GM18519 (cell line): ENCODE data around the gene CUBN.
"Not testable (repeated sequence)": the region's sequence is repeated elsewhere in the genome, so short reads cannot be mapped to it uniquely, and the experiment has no call there.

Experiments used
- ATAC-seq: cut with Tn5 transposase; IDR thresholded peaks from one replicate; pipeline ENCODE4 v1.9.1; 2021; ENCODE audit warnings: mild to moderate bottlenecking, moderate library complexity; ENCODE audit not compliant: unreplicated experiment, low FRiP score

Gene CUBN

DNA sequence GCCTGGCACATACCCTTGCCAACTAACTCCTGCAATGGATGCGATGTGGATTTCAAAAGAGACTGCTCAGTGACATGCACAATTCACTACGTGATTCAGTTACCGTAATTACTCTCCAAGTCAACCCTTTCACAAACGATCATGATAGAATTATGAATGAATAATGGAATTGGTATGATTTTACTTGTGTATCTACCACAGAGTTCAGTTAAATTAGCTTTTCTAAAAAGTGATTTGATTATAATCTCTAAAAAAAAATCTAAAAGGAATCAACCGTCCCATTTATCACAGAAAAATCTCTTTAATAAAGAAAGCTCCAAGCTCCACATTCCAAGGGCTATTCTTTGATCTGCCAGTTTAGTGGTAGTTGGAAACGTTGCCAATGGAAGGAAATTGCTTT, 282.0 kb downstream of the CUBN start:
- no peak for ATAC-seq

DNA sequence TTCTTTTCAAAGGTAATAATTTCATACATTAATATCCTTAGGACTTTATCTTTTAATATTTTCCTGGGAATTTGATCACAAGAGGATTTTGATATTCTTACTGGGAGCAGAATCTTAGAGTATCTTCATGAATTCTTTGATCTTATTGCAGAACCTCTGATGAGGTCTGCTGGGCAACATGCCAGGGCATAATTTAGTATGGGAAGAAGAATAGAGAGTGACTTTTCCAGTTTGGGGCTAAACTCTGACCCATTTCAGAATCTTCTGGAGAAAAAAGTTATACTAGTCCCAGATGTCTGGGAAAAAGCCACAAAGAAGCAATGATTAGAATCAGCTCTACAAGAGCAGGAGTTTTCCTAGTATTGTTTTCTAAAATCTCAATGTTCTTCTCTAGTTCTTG, 284.4 kb downstream of the CUBN start:
- no peak for ATAC-seq

DNA sequence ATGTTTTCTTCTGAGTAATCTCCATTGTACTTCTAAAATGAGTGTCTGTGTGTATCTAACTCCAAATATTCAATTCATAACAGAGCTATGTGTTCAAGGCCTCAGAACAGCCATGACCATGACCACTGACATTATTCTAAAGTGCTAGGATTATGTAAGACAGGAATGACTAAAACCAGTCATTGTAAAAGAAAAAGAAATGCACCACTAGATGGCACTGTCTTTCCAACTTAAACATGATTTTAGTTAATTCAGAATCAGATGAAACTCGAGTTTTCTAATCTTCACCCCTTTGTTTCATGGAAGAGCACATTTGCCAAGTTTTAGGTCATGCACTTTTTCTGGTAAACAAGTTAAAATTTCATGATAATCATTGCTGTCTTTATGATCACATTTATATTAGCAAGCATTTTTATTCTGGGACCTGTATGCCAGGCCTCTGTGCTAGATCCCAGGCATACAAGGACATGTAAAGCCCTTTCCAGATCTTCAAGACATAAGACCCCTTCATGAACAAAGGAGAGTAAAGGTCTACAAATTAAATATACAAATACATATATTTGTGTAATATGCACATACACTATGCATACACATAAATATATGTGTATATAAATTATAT, 286.2 kb downstream of the CUBN start:
- ATAC-seq, result peak; percentile 72

DNA sequence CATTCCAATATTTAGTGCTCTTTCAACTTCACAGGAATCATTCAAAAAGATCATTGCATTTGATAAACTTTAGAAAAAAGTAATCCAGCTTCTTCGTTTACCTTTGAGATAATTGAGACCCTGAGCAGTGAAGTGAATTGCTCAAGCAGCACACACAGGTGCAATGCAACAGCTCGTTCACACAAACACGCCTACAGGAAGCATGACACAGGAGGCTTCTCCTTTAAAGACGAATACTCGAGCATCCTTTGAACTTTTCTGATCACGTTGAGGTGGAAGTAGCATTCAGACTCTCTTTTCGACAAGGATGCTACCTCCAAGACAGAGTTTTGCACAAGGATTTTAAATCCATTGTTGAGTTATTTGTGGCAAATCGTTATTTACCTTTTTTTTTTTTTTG, 294.4 kb downstream of the CUBN start:
- no peak for ATAC-seq

DNA sequence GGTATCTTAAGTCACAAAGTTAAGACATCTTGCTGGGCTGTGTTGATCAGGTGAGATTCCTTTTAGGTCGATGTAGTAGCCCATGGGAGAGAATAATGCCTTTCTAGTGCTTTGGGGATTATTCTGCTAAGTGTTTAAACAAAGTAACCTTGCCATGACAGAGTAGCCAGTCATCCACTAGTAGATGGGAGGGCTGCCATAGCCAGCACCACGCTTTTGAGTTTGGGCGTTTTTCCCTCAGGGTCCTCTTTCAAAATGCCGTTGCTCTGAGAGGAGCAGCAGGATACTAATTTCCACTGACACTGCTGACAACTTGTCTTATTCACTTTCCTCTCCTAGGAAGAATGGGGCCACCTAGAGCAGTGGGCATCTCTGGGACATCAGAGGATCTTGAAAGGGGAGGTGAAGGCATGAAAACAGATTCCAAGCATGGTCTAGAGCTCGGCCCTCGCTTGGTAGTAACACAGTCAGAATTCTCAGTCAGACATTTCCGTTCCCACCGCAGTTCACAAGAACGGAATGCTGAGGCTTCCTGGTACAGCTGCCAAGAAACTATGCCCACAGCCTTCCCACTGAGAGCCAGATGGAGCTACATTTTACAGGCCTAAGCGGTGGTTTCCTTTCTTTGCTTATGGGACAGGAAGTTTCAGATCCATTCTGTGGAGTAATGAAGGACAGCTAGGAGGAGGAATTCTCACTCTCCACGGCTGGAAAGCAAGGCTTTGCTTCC, 297.1 kb downstream of the CUBN start:
- ATAC-seq, result no peak

DNA sequence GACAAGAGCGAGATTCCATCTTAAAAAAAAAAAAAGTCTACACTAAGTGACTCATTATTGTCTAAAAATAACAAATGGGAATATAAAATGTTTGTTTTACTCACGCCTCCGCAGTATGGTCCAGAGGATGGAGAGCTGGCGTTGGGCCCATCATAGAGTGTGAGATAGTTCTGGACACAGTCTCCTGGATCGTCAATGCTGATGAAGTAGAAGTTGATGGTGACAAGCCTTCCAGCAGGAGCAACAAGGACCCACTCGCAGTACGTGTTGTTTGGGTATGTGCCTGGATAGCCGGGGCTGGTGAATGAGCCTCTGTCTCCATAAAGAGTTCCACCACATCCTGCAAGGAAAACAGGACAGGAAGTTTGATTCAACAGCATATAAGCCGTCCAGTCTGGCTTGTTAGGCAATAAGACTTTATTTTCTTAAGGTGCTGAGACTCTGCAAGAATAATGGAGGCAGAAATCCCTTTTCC, 300.9 kb downstream of the CUBN start:
- ATAC-seq, result no peak

DNA sequence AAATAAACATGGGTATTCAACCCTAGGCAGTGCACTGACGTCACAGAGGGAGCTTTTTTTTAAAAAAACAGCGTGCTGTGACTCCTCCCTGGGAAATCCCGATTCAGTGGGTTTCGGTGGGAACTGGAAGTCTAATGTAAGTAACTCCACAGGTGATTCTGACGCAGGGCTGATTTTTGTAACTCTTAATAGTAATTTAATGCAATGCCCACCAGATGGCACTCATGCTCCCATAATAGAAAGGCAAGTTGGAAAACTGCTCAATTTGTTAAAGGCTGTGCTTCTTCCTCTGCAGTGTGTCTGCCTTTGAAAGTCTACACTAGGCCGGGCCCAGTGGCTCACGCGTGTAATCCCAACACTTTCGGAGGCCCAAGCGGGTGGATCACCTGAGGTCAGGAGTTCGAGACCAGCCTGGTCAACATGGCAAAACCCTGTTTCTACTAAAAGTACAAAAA, 301.5 kb downstream of the CUBN start:
- no peak for ATAC-seq

DNA sequence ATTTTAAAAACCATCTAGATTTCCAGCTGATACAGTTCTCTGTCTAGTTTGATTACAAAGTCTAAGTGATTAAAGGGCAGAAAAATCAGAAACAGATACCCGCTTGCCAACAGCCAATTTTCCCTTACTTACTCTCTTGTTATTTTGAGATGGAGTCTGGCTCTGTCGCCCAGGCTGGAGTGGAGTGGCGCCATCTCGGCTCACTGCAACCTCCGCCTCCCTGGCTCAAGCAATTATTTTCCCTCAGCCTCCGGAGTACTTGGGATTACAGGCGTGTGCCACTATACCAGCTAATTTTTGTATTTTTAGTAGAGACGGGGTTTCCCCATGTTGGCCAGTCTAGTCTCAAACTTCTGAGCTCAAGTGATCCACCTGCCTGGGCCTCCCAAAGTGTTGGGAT, 302.1 kb downstream of the CUBN start:
- ATAC-seq, result not testable (repeated sequence)

DNA sequence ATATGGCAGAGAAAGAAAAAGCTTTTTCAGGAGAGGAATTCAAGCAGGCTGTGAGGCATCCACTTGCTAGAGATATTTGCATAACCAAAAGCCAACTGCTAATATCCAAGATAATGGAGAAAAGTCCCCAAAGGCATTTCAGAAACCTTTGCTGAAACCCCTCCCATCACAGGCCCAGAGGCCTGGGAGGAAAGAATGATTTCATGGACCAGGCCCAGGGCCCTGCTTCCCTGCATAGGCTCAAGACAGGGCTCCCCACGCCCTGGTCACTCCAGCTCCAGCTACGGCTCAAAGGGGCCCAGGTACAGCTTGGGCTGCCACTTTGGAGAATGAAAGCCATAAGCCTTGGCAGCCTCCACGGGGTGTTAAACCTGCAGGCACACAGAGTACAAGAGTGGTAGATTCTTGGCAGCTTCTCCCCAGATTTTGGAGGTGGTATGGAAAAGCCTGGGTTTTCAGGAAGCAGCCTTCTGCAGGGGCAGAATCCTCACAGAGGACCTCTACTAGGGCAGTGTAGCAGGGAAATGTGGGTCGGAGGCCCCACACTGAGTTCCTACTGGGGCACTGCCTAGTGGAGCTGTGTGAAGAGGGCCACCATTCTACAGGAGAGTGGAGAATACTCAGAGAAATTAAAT, 306.8 kb downstream of the CUBN start:
- no peak for ATAC-seq

DNA sequence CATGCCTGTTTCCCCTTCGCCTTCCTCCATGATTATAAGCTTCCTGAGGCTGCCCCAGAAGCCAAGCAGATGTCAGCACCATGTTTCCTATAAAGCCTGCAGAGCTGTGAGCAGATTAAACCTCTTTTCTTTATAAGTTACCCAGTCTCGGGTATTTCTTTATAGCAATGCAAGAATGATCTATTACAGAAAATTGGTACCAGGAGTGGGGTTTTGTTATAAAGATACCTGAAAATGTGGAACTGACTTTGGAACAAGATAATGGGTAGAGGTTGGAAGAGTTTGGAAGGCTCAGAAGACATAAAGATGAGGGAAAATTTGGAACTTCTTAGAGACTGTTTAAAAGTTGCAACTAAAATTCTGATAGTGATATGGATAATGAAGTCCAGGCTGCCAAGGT, 307.6 kb downstream of the CUBN start:
- no peak for ATAC-seq

DNA sequence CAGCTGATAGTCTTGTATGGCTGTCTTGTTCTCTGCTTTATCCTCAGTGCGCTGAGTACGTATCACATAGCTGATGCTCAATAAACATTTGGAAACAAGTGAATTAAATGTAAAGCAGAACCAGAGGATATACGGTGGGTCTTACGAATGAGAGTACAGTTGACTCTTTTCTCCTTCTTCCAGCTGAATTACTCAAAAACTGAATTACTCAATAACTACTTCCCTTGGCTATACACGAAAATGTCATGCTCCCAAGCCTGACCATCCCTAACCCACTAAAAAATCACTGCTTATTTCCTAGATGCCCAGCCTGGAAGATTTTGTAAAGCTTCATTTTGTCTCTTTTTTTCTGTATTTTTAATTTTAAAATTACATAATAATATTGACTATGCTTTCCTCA, 309.2 kb downstream of the CUBN start:
- no peak for ATAC-seq

DNA sequence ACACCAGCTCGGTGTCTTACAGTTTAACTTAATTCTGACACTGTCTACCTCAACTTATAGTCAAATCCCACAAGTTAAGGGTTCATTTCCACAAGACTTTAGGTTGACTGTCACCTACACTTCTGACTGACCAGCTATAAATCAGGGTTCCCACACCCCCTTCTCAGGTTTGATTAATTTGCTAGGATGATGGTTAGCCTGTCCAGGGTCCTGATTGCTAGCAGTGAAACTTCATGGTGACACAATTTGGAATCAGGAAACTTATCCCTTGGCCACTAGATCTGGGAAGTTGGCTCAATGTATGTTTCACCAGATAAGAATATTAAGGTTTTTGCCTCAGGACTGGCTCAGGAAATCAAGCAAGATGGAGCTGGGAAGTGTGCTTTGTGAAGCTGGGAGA, 309.6 kb downstream of the CUBN start:
- no peak for ATAC-seq

DNA sequence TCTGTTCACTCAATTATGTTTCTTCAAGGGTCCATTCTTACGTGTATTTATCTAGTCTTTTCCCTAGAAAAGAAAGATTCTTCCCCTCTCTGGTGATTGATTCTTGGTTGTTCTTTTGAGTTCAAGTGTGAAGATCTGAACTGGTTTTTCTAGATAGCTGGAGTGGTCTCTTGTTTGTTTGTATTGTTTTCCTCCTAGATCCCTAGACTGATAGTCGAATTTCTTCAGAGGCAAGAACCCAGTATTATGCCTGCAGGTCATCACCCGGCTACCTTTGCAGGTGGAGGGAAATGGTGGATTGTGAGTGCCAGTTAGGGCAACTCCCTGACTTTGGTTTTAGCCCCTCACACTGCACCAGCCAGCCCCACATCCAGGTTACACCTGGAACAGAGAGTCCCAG, 310.2 kb downstream of the CUBN start:
- no peak for ATAC-seq

DNA sequence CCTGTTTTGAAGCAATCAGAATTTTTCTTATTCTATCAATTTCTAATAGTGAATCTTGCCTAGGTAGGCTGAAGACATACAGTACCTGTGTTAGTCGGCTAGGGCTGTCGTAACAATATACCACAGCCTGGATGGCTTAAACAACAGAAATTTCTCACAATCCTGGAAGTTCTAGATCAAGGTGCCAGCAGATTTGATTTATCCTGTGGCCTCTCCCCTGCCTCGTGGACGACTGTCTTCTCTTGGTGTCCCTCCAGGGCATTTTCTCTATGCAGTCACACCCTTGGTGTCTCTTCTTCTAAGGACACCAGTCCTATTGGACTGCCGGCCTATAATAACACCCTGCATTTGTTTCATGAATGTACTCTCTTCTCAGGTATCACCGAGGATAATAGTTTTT, 310.6 kb downstream of the CUBN start:
- no peak for ATAC-seq

DNA sequence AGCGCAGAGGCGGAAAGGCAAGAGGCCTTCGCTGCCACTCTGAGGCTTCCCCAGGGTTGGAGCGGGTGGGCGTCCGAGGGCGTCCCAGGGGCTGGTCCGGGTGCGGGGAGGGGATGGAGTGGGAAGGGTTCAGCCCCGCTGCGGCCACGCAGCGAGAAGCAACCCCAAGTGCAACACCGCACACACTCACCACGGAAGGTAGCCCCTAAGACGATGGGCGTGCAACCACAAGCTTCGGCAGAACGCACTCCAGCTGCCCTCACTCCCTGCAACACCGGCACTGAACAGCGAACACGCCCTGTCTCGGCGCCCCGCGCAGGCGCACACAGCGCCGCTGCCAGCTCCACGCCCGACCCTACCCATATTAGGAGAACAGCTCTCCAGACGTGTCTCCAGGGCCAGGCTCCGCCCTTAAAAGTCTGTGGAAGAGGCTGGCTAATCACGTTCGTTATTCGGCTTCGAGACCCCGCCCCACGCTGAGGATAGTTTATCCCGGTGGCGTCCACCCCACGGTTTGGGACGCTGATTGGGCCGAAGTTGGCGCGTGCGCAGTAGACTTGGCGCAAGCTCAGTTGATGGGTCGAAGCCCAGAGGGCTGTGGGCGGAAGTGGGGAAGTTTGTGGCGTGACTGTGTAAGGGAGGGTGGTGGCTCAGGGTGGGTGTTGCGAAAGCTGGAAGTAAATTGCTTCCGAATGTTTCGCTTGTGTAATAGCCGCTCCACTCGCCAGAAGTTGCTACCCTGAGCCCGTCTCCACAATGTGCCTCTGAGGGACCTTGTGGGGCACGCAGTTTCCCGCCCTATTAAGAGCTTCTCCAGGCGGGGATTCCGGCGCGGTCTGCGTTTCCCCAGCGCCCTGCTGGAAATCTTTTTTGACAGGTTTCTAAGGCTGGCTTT, 312.2 kb downstream of the CUBN start, which contains the start of gene RSU1:
RSU1 (minus strand) TSS at position 300 of the 895 bp plus-strand sequence. CDS start 343 bp downstream, outside the sequence.
- ATAC-seq, result peak; percentile 97

DNA sequence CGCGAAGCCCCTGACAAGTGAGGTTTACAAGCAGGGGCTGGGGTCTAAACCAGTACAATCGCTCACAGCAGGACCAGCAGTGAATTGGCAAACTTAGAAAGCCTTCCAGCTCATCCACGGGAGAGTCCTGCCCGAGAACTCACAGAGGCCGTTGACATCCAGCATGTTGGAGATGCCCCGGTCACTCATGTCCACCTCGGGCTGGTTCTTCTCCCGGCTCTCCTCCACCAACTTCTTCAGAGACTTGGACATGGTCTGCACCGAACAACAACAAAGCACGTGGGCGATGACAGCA, 312.8 kb downstream of the CUBN start:
- no peak for ATAC-seq

DNA sequence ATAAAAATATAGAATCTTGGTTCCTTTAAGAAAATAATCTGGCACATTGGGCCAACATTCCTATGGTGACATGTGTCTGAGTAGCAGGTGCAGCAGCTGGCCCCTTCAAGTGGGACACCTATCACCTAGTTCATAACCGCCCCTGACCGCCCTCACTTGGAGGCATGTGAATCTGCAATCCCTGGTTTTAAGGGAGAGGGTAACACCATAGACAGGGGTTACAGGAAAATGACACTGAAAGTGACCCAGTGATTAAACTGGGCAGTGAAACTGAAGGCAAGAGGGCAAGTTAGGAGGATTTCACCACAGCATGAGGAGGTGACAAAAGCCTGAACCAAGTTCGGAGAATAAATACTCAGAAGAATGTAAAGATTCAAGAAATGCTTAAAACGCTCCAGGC, 313.4 kb downstream of the CUBN start:
- no peak for ATAC-seq

DNA sequence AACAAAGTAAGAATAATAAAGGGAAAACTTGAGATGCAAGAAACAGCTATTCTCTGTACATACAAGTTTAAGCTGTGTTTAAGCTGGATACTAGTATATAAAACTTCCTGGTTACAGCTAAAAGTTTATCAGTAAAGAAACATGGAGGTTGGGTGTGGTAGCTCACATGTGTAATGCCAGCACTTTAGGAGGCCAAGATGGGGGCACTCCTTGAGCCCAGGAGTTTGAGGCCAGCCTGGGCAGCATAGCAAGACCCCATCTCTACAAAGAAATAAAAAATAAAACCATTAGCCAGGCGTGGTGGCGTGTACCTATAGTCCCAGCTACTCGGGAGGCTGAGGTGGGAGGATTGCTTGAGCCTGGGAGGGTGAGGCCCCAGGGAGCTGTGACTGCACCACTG, 315.6 kb downstream of the CUBN start:
- ATAC-seq, result no peak

DNA sequence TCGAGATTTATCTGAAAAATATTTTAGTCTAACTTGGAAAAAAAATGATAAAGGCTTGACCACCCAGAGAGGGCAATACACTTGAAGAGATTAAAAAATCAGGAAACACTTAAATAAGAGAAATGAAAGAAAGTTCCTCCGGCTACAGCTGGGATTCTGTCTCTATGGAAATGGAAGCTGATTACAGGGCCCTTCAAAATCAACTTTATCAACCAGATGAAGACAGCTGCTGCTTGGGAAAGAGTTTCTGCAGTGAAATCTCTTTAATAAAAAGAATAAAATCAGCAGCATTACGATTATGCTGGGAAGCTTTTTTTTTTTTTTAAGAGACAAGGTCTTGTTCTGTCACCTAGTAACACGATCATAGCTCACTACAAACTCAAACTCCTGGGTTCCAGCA, 316.9 kb downstream of the CUBN start:
- ATAC-seq, result no peak

DNA sequence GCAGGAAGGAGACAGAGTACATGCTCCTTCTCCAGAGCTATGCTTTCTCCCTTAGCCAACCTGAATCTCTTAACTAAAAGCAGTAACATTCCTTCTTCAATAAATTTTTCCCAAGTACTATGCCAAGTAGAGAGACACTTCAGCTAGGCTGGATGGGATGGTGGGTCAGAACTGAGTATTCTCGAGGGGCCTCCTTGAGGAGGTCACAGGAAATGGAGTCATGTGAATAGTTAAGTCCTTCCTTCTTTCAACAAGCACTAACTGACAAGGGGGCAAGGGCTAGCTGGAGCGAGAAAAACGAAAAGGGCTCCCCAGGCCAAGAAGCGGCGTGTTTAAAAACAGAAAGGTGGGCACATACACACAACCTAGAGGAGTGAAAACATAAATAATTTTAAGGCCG, 317.8 kb downstream of the CUBN start:
- ATAC-seq, result no peak

DNA sequence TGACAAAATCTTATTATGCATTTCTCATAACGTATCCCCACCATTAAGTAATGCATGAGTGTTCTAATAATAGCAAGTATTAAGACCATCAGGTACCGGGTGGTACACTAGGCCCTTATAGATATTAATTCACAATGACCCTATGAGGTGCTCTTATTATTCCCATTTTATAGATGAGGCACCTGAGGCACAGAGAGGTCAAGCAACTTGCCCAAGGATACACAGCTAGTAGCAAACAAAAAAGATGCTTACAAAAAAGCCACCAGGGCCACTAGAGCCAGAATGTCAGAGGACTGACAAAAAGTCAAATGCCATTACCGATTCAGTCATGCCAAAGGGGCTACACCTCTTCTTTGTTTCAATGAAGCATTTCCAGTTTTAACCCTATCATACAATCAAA, 318.3 kb downstream of the CUBN start:
- ATAC-seq, result no peak
